Measurements from ENCODE around the gene YES1.

- TF ChIP-seq CTCF (conservative IDR thresholded peaks at IDR 0.05) (no peak), ZFX (IDR thresholded peaks at IDR 0.05) (no peak)
Observed at GRCh38 chr18:686339-687111, 125.5 kb downstream of the YES1 start.
